Measurements from ENCODE around the gene ALDH16A1.

DNA sequence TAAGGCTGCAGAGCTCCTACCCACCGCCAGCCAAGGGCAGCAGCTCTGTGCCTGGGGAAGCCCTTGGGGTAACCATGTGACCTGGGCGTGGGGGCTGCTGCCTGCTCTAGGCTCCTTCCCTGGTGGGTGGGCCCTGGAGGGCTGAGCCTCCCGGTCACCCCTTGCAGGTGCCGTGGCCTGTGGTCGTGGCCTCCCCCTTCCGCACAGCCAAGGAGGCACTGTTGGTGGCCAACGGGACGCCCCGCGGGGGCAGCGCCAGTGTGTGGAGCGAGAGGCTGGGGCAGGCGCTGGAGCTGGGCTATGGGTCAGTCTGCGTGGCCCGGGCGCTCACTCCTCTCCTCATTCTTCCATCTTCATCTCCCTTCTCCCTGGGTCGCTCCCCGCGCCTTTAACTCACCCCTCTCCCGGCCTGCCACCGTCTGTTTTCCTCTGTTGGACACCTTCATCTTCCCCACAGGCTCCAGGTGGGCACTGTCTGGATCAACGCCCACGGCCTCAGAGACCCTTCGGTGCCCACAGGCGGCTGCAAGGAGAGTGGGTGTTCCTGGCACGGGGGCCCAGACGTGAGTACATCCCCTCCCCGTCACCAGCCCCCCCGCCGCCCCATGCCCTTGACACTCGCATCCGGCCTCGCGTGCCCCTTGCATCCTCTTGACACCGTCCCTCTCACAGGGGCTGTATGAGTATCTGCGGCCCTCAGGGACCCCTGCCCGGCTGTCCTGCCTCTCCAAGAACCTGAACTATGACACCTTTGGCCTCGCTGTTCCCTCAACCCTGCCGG, 11.1 kb downstream of the ALDH16A1 start:
- TF ChIP-seq POLR2AphosphoS5 (IDR thresholded peaks at IDR 0.05; ENCODE audit: low read depth, low read length) (no peak), POLR2A (IDR thresholded peaks at IDR 0.05; ENCODE audit: low read depth, low read length) (no peak)

All from GM12892 (cell line).